DMS79 treated with DMSO at 0.1 percent for 48 hours (cell line): ENCODE measurements around the gene NAXE.
"Not testable (repeated sequence)": the region's sequence is repeated elsewhere in the genome, so short reads cannot be mapped to it uniquely, and the experiment has no call there.

ENCODE experiments used
- DNase-seq: peaks from one replicate; lab custom pipeline; 2025; lab: John Stamatoyannopoulos, UW

The NAXE gene

GRCh38 chr1:156593661-156593989 is 2.0 kb downstream of the NAXE start:
- DNase-seq = no peak

GRCh38 chr1:156594190-156594589 is 2.6 kb downstream of the NAXE start:
- no peak for DNase-seq

GRCh38 chr1:156595016-156595415 is 3.4 kb downstream of the NAXE start:
- no peak for DNase-seq

GRCh38 chr1:156596426-156596825 is 4.8 kb downstream of the NAXE start:
- no peak for DNase-seq

- DNase-seq = no peak
Observed at GRCh38 chr1:156598125-156598524, 6.5 kb downstream of the NAXE start.

- no peak for DNase-seq
Observed at GRCh38 chr1:156598731-156599432, 7.3 kb downstream of the NAXE start.

GRCh38 chr1:156599811-156600210 is 8.2 kb downstream of the NAXE start:
- DNase-seq = no peak

- no peak for DNase-seq
Observed at GRCh38 chr1:156600733-156601121, 9.2 kb downstream of the NAXE start.

GRCh38 chr1:156601122-156601830 is 9.7 kb downstream of the NAXE start, which contains the start of gene GPATCH4:
Gene GPATCH4 (minus strand): TSS chr1:156601479.
- DNase-seq = peak; percentile 81

GRCh38 chr1:156601892-156602291 is 10.3 kb downstream of the NAXE start:
- no peak for DNase-seq

GRCh38 chr1:156602557-156602993 is 11.0 kb downstream of the NAXE start:
- DNase-seq = no peak

GRCh38 chr1:156607344-156607743 is 15.8 kb downstream of the NAXE start:
- not testable (repeated sequence) for DNase-seq

- peak; percentile 76 for DNase-seq
Observed at GRCh38 chr1:156608036-156608674, 16.6 kb downstream of the NAXE start.

- peak; percentile 42 for DNase-seq
Observed at GRCh38 chr1:156608981-156609380, 17.4 kb downstream of the NAXE start.

- DNase-seq = not testable (repeated sequence)
Observed at GRCh38 chr1:156610072-156610471, 18.5 kb downstream of the NAXE start.

- DNase-seq = no peak
Observed at GRCh38 chr1:156612666-156613065, 21.1 kb downstream of the NAXE start.

GRCh38 chr1:156615946-156616345 is 24.4 kb downstream of the NAXE start:
- no peak for DNase-seq

- DNase-seq = no peak
Observed at GRCh38 chr1:156616463-156616862, 24.9 kb downstream of the NAXE start.

- no peak for DNase-seq
Observed at GRCh38 chr1:156618853-156619581, 27.4 kb downstream of the NAXE start, which contains the start of gene HAPLN2. Gene HAPLN2 (plus strand): TSS chr1:156619415. CDS start chr1:156623491, 4,076 bp downstream.

- no peak for DNase-seq
Observed at GRCh38 chr1:156619582-156619955, 28.0 kb downstream of the NAXE start.

- DNase-seq = no peak
Observed at GRCh38 chr1:156622581-156623297, 31.2 kb downstream of the NAXE start.
